ENCODE measurements around the gene S100A1.
A peak's percentile ranks its signal among the peaks of the same experiment; 100 is the strongest.
"Not testable (repeated sequence)": the region's sequence is repeated elsewhere in the genome, so short reads cannot be mapped to it uniquely, and the experiment has no call there.

The S100A1 gene

GRCh38 chr1:153627715-153628626 is at the start of gene S100A1:
Gene S100A1, plus strand, starts transcription at chr1:153628434. Its CDS starts 2,088 bp downstream, at chr1:153630522.
- no peak for TF ChIP-seq ZFX (IDR thresholded peaks at IDR 0.05; ENCODE audit: borderline replicate concordance)
- TF ChIP-seq, protein P1, sequence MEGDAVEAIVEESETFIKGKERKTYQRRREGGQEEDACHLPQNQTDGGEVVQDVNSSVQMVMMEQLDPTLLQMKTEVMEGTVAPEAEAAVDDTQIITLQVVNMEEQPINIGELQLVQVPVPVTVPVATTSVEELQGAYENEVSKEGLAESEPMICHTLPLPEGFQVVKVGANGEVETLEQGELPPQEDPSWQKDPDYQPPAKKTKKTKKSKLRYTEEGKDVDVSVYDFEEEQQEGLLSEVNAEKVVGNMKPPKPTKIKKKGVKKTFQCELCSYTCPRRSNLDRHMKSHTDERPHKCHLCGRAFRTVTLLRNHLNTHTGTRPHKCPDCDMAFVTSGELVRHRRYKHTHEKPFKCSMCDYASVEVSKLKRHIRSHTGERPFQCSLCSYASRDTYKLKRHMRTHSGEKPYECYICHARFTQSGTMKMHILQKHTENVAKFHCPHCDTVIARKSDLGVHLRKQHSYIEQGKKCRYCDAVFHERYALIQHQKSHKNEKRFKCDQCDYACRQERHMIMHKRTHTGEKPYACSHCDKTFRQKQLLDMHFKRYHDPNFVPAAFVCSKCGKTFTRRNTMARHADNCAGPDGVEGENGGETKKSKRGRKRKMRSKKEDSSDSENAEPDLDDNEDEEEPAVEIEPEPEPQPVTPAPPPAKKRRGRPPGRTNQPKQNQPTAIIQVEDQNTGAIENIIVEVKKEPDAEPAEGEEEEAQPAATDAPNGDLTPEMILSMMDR (IDR thresholded peaks at IDR 0.05): peak; percentile 72
- peak within 1 kb of the TSS; percentile 88 for H3K27ac ChIP-seq

DNA sequence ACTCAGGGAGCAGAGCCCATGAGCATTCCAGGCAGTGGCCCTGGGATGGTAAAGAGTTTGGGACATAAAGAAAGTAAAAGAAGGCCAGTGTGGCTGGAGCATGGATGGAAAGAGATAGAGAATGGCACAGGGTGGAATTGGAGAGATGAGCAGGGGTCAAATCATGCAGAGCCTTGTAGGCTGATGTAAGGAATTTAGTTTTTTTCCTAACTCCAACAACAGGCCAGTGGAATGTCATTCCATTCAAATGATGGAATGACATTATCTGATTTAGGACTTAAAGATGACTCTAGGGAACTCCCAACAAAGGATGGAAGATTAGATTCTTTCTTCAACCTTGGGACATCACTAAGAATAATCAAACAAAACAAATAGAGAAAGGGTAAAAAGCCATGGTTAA is 49.7 kb upstream of the S100A1 start:
- TF ChIP-seq, protein P1 (IDR thresholded peaks at IDR 0.05): no peak
- TF ChIP-seq ZFX (IDR thresholded peaks at IDR 0.05; ENCODE audit: borderline replicate concordance): no peak
- H3K27ac ChIP-seq: no peak overlapping the region

- H3K27ac ChIP-seq: no peak overlapping the region
- TF ChIP-seq, protein P1 (IDR thresholded peaks at IDR 0.05): no peak
- no peak for TF ChIP-seq ZFX (IDR thresholded peaks at IDR 0.05; ENCODE audit: borderline replicate concordance)
Observed at GRCh38 chr1:153578936-153579335, 49.3 kb upstream of the S100A1 start.

GRCh38 chr1:153582836-153583235 is 45.4 kb upstream of the S100A1 start:
- H3K27ac ChIP-seq: not testable (repeated sequence)

GRCh38 chr1:153583514-153583913 is 44.7 kb upstream of the S100A1 start:
- H3K27ac ChIP-seq: not testable (repeated sequence)

DNA sequence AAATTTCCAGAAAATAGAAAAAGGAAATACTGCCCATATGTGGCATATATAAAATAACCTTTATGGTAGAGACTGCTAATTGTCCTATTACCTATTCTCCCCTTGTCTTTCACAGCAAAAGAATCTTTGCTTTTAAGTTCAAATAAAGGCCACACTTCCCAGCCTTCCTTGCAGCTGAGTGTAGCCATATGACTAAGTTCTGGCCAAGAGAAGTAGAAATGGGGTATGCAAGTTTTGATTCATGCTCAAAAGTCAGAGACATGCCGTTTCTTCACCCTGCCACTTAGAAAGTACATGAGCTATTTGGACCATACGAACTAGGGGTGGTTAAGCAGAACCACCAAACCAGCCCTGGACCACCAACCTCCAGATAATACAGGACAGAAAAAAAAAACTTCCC is 44.3 kb upstream of the S100A1 start:
- H3K27ac ChIP-seq: no peak overlapping the region
- no peak for TF ChIP-seq ZFX (IDR thresholded peaks at IDR 0.05; ENCODE audit: borderline replicate concordance)
- TF ChIP-seq, protein P1 (IDR thresholded peaks at IDR 0.05): no peak

DNA sequence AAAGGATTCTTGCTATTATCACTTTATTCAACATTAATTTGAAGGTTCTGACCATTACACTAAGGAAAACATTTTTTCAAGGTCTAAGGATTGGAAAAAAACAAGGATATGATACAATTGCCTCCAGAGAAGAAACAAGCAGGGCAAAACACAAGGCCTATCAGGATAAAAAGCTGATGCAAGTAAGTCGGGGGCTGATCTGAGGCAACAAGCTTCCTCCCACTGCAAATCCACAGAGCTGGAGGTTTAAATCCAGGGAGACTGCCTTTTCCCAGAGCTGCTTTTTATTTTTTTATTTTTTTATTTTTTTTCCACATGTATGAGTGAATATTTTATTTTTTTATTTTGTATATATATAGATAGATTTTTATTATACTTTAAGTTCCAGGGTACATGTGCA is 43.2 kb upstream of the S100A1 start:
- no peak overlapping the region for H3K27ac ChIP-seq
- TF ChIP-seq ZFX (IDR thresholded peaks at IDR 0.05; ENCODE audit: borderline replicate concordance): no peak
- TF ChIP-seq, protein P1 (IDR thresholded peaks at IDR 0.05): no peak

DNA sequence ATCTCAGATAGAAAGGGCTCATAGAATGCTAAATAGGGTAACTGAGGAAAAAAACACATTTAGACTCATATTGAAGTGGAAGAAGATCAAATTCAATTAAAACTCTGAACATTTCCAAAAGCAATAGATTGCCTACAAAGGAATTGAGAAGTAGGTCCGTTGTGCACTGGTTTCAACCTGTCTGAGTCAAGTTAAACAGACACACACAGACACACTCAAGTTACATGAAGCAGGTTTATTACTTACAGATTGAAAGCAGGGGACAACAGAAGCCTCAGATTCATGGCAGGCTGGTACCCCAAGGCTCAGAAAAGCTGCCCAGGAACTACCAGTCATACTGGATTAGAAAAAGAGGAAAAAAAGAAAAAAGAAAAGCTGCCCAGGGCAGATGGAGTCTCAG is 41.9 kb upstream of the S100A1 start:
- TF ChIP-seq, protein P1 (IDR thresholded peaks at IDR 0.05): no peak
- TF ChIP-seq ZFX (IDR thresholded peaks at IDR 0.05; ENCODE audit: borderline replicate concordance): no peak

More for the DNA sequence above, 41.9 kb upstream of the S100A1 start:
- H3K27ac ChIP-seq: no peak overlapping the region
